Keratinocyte (primary cell): ENCODE results near the gene PLEKHM1.

ENCODE experiments used
- CTCF ChIP-seq, 3 experiments: IDR thresholded peaks in 1 of 3; conservative IDR thresholded peaks in 1 of 3; optimal IDR thresholded peaks in 1 of 3; 2 replicates in 2 of 3; 3 replicates in 1 of 3; pipeline versions ENCODE3 to v1.5.1; 2011; ENCODE audit warnings: low read length in 3 of 3, mild to moderate bottlenecking in 3 of 3, moderate library complexity in 2 of 3, control low read depth in 1 of 3, inconsistent platforms in 1 of 3; ENCODE audit not compliant: insufficient read depth in 2 of 3; ENCODE audit errors: extremely low read depth in 1 of 3
- EZH2 ChIP-seq: IDR thresholded peaks from one replicate; pipeline ENCODE4 v1.6.1; 2012; ENCODE audit warnings: inconsistent platforms, mild to moderate bottlenecking, low read length, moderate library complexity

DNA sequence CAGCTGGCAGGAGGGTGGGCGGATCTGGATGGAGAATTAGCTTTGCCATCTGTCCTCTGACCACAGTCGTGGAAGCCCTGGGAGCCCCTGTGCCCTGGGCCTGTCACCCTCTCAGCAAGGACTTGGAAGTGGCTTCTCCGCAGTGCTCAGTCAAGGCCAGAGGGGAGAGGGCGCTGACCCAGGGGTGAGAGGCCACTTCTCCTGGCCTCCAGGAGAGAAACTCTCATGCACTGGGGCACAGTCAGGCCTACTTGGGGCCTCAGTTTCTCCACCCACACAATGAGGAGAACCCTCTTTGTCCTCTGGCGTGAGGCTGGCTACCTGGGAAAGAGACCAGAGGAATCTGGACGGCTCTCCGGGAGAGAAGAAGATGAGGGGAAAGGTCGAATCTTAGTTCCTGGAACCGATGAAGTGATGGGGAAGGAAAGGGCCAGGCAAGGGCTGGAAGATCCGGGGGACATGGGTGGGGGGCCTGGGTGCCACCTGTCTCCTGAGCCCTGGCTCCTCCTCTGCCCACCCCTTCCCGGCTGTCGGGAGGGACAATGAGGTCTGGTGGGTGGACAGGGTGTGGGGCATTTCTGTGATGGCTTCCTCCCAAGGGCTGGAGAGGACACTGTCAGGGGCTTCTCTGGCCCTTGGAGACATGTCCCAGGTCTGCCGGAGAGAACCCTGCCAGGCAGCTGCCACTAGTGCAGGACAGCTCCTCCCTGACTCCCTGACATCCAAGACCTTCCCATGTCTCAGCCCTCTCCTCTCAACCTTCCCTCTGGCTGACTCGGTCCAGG lies 48.8 kb downstream of the PLEKHM1 start:
- TF ChIP-seq CTCF (optimal IDR thresholded peaks at IDR 0.05 in 1 of 3, IDR thresholded peaks at IDR 0.05 in 1 of 3, conservative IDR thresholded peaks at IDR 0.05 in 1 of 3; ENCODE audit: extremely low read depth in 1 of 3, insufficient read depth in 2 of 3, low read length in 3 of 3) (no peak), EZH2 (no peak)
